Activated CD8-positive, alpha-beta memory T cell treated with anti-CD3 and anti-CD28 coated beads, Interleukin-2, amount 50 U/mL, for 24 hours (primary cell): Measurements from ENCODE around the gene SDF4.
A peak's percentile ranks its signal among the peaks of the same experiment; 100 is the strongest.

Source experiments
- DNase-seq: peaks from one replicate; pipeline ENCODE4 v3.0.0-alpha.2; 2020; ENCODE audit errors: extremely low read depth

The SDF4 gene

DNA sequence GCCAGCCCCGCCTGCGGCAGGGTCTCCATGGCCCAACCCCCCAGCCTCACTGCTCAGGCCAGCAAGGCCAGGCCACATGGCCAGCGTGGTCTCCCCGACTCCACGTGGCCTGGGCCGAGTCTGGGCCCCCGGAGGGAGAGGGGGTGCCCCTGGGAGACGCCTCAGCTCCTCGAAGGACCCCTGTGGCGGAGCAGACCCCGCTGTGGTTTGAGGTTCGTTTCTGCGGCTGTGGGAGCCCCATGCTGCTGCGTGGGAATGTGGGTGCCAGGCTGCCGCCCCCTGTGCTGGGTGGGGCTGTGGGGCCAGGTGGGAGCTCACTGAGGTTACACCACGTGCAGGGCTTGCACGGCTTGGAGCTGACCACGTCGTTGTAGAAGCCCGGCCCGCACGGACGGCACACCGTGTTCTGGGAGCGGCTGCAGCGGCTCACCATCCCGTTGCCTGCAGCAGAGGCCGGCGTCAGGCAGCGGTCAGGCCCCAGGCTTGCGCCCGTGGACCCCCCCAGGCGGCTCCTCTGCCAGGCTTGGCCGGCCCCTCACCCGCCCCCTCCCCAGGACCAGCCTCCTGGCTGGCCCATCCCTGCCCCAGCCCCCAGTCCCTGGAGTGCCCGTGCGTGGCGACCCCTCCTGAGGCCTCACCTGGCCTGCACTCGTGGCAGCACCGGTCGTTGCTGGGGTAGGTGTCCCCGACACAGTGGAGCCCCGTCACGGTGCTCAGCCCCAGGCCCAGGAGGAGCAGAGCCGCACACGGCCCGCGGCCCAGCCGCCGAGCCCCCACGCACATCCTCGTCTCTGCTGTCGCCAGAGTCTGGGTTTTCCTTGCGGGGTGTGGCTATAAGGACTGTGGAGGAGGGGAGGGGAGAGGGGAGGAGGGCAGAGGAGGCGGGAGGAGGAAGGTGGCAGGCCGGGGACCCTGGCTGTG is 18.2 kb downstream of the SDF4 start, which contains the start of gene TNFRSF4:
Gene TNFRSF4 (minus strand): TSS at position 809 of the 921 bp plus-strand sequence. CDS start 26 bp downstream, at position 783.
- DNase-seq, result no peak

DNA sequence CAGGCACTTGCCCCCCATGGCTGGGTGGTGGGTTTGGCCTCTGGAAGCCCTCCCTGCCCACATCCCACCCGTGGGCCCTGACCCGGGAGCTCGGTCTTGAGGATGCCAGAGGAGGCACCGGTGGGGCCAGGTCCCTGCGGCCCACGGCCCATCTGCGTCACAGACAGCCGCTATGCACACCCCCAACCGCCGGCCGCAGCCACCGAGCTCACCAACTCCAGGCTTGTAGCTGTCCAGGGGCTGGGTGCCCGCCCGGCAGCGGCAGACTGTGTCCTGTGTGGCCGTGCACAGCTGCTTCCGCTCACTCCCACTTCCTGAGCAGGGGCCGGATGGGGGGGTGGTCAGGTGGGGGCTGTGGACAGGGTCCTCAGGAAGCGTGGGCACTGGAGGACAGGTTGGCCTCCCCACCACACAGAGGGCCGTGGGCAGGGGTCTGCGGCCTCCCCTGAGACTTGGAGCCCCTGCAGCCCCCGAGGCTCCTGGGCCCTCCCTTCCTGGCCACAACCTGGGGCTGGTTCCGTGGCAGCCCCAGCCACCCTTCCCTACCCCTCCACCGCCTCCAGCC is 18.9 kb downstream of the SDF4 start:
- DNase-seq, result no peak

DNA sequence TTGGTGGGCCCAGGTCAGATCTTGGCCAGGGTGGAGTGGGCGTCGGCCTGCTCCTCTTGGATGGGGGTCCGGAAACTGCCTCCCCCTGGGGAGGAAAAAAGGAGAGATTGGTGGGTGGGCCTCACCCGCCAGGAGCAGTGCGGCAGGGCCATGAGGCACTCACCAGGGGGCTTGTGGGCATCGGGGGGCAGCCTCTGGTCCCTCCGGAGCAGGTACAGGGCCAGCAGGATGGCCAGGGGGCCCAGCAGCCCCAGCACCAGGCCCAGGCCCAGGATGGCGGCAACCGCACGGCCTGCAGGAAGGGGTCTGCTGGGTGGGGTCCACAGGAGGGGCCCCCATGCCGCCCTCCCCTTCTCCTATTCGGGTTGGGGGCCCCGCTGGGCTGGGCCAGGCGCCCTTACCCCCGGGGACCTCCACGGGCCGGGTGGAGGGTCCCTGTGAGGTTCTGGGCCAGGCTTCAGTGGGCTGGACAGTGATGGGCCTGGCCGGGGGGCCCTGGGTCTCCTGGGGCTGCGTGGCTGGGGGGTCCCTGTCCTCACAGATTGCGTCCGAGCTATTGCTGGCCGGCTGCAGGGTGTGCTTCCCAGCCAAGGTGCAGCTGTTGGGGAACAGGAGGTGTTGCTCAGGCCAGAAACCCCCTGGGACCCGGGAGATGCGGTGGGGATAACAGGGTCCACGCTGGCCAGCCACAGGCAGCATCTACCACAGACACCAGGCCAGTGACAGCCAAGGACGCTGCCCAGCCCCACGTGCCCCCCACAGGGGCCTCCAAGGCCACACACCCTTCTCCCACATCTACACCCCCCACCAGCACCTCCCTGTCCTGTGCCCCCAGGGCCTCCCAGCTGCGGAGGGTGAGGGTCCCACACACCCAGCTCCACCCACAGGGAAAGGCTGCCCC is 20.0 kb downstream of the SDF4 start:
- DNase-seq, result no peak

DNA sequence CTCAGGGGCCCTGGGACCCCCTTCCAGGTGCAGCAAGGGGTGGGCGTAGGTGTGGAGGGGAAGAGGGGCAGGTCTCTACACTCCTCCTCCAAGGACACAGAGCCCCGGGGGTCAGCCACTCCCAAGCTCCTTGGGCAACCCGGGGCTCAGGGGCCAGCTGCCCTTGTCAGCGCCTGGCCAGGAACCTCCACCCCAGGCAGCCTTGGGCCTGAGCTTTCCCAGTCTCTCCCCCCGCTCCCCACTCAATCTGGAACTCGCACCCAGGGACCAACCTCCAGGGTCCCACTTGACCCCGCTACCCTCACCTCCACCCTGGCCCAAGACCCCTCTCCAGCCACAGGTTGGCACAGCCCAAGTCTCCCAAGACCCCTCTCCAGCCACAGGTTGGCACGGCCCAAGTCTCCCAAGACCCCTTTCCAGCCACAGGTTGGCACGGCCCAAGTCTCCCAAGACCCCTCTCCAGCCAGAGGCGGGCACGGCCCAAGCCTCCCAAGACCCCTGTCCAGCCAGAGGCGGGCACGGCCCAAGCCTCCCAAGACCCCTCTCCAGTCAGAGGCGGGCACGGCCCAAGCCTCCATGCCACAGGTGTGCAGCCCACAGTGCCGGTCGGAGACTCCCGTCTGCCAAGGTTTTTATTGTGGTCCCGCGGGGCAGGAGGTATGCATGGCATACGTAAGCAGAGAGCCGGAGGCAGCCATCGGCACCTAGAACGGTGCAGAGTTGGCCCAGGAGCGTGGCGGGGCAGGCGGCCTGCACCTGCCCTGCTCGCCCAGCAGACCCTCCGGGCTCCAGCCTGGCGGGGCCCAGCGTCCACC is 20.9 kb downstream of the SDF4 start:
- no peak for DNase-seq

DNA sequence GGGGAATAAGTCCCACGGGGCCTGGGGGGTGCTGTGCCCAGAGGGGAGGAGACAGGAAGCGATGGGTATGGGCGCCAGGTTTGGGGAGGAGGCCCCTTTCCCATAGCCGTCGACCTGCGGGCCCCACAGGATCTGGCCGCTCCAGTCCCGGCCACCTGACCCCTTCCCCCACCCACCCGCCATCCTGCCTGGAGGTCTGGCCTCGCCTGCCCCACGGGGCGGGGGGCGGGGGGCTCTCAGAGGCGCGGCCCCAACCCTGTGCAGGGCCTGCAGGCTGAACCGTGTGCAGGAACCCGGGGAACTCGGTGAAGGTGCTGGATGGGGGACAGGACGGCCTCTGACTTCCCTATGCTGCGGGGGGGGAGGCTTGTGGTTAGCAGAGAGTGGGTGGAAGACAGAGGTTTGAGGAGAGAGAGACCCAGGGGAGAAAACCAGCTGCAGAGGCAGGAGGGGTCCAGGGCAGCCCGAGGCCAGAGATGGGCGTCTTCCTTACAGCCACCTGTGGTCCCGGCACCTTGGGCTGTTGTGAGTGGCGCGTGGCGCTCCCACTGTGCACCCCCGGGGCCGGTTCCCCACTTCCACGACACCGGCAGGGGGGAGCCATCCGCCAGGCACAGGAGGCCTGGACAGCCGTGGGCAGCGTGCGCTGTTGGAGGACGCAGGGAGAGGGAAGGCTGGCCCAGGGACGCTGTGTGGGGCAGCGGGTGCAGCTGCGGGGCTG is 22.9 kb downstream of the SDF4 start:
- DNase-seq, result no peak

DNA sequence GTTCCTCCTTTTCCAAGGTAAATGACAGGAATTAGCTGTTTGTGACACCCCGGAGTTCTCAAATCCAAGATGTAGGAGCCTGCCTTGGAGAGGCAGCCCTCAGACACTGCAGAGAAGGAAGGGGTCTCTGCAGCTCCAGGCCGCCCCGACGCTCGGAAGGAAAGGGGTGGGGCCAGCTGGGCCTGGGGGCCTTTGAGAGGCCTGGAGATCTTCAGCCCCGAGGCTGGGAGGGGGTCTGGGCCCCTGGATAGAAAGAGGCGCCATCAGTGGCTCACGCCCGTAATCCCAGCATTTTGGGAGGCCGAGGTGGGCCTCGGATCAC is 24.3 kb downstream of the SDF4 start:
- DNase-seq, result no peak

DNA sequence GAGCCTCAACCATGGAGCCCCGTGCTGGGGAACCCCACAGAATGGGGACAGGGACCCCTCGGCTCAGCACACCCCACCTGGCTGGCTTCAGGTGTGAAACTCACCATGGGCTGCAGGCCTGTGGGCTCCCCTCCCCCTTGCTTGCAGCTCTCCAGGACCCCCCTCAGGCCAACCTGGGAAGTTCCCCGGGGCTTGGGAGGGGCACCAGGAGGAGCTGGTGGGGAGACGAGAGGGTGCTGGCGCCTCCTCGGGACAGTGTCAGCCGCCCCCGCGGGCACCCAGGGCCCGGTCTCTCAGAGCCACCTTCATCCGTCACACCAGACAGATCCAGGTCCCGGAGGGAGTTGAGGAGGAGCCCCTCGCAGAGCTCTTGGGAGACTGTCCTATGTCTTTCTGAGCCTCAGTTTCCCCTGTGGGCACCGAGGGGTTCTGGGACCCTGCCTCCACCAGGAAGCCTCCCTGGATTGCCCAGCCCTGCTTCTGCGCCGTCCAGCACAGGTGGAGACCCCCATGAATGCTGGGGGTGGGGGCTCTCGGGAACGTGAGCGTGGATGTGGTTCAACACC is 24.8 kb downstream of the SDF4 start:
- DNase-seq, result no peak

DNA sequence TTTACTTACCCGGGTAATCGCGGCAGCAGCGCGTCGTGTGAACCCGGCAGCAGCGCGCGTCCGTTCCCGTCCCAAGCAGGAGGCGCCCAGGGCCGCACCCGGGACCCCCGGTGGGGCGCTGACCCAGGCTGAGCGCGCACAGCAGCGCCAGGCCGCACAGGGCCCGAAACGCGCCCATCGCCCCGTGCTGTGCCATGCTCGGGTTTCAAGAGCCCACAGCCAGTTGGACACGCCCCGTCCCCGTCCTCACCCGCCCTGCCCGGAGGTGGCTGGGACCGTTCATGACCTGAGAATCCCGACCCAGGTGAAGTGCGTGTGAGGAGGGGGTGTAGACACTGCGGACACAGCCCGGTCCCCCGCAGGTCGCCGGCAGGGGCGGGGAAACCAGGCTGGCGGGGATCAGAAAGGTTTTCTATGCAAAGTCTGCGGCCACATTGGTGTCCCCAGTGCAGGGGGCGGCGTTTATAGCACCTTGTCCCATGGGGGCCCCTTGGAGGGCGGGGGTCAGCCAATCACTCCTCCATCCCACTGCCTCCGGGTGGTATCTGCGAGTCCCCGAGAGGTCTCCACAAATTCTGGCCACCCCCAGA is 25.3 kb downstream of the SDF4 start, which contains the start of gene TNFRSF18:
Gene TNFRSF18 (minus strand): TSS at position 217 of the 590 bp plus-strand sequence. CDS start 21 bp downstream, at position 196.
- DNase-seq, result no peak

DNA sequence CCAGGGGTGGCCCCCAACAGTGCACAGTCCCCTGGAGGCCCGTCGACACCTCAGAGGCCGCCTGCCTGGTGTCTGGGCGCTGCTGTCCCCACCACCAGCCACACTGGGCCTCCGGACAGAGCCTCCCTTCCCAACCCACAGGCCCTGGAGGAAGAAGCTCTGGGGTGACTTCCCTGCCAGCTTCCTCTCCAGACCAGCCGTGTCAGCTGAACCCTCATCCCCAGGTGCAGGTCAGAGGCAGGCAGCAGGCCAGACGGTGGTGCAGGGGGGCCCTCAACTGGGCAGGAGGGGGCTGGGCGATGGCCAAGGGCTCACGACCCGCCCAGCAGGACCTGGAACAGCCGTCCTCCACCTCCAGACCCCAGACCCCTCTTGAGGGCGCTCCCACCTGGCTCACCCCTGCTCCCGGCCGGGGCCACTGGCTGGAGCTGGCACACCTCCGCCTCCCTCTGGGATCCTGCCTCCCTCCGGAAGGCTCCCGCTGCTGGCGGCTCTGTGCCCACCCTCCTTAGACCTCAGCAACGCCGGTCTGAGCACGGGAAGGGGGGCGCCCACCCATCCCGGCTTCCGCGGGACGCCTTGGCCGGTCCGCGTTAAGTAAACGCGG is 25.9 kb downstream of the SDF4 start:
- DNase-seq, result no peak

DNA sequence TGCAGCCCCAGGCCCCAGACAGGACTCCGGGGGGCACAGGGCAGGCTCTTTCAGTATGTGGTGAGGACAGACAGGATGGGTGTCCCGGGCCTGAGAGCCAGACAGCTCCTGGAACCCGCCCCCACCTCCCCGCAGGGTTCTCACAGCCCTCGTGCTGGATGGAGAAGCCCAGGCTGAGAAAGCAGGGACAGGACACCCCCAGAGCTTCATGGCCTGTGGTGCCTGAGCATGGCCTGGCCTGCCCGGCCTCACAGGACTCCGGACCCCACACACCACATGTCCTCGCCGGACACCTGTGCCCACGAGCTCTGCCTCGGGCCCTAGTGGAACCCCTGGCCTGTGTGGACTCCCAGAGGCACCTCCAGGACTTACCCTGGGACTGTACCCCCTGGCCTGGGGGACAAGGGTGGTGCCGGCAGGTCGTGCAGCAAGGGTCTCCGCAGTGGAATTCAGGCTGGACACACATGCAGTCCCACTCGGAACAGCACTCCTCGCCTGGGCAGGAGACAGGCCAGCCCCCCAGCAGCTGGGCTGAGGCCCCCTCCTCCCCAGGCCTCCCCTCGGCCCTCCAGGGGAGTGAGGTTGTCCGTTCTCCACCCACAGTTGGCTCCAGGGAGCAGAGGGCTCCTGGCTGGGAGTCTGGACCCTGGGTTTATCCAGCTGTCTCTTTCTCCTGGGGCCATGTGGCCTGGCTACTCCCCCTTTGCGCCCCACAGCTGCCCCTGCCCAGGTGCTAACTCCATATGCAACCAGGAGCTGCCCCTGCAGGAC is 26.6 kb downstream of the SDF4 start:
- DNase-seq, result no peak

DNA sequence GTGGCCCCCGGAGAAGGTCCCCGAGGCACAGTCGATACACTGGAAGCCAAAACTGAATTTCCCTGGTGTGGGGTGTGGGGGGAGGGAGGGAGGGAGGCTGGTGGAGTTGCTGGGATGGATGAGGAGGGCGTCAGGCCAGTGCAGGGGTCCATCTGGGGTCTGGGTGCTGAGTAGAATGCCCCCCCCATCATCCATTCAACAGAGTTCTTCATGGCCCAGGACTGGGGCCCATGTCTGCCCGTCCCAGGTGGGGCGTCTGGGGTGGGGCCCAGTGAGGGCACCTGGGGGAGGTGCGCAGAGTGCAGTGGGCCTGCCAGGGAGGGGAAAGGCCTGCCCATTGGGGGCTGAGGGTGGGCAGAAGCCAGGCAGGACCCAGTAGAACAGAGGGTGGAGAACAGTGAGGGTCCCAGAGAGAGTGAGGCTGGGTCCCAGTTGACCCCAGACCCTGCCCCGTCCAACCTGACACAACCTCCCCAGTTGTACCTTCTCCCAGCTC is 27.3 kb downstream of the SDF4 start:
- no peak for DNase-seq

DNA sequence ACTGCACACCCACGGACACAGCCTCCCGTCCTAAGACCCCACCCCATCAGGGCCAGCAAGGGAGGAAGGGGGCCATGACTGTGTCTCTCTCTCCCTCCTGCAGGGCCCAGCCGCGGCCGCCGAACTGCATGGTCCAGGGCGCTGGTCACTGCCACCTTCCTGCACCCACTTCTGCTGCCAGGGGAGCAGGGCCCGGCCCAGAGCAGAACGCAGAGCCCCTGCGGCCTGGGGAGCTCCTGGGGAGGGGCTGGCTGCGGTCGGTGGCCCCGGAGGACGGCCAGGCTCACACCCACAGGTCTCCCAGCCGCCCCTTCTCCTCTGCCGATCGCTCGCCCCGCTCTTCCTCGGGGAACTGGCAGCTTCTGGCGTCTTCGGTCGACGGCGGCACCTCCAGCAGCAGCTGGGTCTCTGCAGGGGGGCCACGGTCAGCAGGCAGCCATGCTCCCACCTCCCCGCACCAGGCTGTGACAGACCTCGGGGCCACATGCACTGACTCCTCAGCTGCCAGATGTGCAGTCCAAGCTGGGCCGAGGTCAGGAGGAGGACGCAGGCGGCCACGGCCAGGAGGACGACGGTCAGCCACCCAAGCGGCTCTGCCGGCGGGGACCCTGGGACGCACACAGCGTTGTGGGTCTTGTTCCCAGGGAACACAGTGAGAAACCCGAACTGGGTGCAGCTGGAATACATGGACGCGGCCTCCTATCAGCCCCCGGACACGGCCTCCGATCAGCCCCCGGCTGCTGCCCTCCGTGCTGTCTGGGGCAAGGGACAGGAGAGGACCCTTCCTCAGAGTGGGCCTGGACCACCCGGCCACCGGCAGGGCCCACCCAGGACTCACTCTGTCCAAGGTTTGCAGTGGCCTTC is 28.0 kb downstream of the SDF4 start:
- DNase-seq, result no peak

DNA sequence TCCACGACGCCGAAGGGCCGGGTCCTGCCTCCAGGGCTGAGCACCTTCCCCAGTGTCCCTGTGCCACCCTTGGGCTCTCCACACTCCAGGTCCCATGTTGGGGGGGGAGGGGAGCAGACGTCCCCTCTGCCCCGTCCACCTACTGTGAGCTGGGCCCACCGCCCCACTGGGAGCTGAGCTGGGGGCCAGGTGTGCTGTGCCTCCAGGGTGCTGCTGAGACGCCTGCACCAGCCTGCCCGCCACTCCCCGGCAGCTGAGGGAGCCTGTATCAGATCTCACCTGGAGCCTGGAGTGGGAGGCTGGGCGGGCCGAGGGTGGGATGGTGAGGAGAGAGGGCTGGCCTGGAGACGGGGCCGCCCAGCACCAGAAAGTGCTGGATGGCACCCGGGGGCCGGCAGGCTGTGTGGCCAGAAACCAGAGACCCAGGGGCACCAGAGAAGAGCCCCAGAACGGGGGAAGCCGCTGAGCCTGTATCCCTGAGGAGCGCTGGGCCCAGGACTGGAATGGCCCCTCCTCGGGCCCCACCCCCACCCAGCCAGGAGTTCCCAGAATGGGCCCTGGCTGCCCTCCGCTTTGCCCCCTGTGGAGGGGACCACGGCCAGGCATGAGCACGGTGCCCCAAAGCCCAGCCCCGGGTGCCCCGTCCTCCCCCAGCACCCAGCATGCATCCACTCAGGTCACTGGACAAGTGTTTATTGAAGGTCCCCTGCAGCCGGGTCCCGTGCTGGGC is 28.8 kb downstream of the SDF4 start:
- DNase-seq, result no peak

DNA sequence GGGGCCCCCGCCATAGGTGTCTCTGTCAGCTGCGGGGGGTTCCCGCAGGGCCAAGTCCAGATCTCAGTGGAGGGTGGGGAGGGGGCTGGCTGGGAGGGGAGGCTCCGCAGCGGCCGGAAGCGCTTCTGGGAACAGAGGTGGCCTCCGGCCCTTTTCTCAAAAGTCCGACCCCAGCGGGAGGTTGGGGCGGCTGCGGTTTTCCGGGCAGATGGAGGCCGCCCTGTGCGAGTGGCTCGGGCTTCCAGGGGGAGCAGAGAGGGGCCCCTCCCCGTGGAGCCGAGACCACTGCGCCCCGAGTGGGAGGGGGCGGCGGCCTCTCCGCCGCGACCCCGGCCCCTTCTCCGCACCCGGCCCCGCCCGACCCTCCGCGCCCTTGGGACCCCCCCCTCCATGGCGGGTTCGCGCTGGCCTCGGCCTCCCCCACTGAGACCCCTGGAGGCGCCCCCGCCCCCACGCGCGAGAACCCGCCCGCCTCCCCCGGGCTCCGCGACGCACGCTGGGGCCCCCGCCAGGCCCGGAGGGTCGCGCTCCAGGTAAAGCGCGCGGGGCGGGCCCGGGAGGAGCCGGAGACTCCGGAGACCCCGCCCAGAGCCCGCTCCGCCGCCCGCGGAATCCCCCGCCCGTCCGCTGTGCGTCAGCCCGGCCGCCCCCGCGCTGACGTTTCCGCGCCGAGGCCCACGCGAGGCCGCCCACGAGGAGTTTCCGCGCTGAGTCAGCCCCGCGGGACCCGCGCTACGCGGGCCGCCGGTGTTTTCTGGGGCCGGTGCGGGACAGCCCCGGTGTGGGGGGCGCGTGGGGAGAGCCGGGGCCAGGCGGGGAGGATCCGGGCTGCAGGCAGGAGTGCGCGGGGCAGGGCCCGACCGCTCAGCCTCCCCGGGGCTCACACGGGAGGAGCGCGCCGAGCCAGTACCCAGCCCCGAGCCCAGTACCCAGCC is 30.7 kb downstream of the SDF4 start:
- peak; percentile 58 for DNase-seq

DNA sequence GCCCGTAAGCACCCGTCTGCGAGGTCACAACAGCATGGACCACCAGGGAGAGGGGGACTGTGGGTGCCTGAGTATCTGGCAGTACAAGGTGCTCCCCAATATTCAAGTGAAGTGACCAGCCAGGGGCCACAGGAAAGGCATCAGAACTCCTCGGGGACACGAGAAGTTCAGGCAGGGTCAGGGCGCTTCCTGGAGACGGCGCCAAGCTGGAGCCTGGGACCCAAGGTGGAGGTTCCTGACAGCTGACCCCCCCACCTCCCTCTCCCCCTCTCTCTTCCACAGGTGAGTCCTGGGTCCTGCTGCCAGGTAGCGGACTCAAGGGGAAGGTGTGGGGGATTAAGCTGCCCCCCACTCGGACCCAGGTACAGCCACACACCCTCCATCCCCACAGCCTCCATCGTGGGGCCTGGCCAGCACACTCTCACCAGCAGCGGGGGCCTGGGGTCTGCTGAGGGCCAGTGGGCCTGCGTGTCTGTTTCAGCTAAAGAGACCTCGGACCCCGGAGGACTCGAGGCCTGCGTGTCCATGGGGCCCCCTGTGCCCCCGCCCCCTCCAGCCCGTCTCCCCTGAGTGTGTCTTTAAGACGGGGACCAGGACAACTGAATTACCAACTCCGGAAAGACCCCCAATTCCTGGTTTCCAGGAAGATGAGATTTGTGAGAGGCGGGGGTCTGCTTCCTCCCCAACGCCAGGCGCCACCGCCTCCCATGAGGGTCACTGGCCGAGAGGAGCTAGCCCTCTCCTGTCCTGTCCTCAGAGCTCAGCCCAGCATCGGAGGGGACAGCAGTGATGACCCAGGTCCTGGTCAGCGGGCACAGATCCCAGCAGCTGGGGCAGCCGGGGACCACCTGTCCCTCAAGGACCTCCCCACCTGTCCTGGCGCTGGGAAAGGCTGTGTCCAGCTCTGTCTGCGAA is 31.6 kb downstream of the SDF4 start:
- no peak for DNase-seq
